ENCODE data around the gene GGTA1.
"Not testable (repeated sequence)": the region's sequence is repeated elsewhere in the genome, so short reads cannot be mapped to it uniquely, and the experiment has no call there.

The GGTA1 gene

GRCh38 chr9:121455527-121456239 is 44.0 kb downstream of the GGTA1 start:
- no peak for DNase-seq

DNA sequence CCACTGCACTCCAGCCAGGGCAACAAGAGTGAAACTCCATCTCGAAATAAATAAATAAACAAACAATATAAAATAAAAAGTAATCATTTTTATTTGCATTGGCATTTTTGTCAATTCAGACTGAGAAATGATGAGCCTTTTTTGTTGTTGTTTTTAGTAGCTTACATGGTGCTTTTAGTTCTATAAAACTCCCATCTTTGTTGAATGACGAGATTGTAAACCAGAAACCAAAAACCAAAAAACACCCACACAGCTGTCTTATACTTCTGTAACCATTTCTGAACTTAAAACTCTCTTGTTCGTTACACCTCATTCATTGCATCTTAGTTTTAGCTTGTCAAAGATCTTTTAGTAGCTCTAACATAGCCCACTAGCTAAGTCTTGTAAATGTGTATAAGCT is 44.7 kb downstream of the GGTA1 start:
- DNase-seq, result no peak

DNA sequence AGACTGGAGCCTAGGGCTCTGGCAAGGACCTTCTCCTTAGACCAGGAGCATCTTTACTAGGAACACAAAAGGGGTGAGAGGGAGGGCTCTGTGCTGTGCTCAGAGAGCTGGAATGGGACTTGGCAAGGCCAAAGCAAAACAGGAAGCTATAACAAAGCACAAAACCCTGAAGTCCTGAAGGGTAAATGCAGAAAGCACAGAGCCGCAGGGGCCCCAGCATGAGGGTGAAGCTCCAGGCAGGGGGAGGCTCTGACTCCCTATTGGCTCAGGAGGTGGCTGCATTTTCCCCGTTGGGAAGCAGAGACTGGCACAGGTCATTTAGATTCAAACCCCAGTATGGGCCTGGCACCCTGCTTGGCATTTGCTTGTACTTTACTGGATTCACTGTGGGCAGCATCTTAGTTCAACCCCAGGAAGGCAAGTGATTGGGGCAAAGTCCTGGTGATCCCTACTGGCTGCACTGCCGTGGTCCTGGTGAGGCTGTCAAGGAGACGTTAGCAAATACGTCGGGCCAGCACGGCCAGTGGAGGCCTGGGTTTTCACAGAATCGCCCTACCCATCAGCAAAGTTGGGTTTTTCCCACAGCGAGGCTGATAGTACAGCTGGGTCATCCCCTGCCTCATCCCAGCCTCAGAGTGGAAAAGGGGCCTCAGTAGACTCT is 46.3 kb downstream of the GGTA1 start:
- no peak for DNase-seq

GRCh38 chr9:121452085-121452484 is 47.6 kb downstream of the GGTA1 start:
- no peak for DNase-seq

DNA sequence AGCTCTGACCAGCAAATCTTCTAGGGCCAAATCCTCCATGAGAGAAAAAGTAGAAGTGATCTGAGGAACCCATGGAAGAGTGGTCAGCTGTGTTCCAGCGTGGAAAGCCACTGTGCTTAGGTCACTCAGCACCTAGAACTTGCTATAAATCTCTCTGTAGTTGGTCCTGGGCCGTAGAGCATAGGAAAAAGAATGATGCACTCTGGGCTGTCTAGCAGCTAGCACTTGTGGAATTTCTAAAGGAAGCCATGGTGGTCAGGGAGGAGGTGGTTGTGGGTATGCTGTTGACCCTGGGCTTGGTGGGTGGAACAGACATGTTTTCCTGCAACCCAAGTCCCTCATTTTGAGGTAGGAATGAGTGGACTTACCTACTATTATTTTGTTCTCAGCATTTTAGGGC is 48.1 kb downstream of the GGTA1 start:
- DNase-seq, result no peak

- DNase-seq, result no peak
Measured at GRCh38 chr9:121450241-121450640, 49.4 kb downstream of the GGTA1 start.

DNA sequence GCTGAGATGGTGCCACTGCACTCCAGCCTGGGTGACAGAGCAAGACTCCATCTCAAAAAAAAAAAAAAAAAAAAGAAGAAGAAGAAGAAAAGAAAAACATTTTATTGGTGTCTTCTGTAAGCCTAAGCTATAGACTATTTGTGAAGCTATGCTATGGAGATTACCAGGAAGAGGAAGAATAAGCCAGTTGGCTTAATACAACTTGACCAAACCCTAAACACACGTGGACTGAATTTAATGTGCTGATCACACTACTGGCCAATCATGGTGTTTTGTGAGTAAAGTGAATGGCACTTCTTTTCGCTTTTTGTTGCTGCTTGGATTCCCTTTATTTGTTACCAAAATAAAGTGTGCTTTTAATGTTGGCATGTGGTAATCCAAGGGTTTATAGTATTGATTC is 49.9 kb downstream of the GGTA1 start:
- no peak for DNase-seq

DNA sequence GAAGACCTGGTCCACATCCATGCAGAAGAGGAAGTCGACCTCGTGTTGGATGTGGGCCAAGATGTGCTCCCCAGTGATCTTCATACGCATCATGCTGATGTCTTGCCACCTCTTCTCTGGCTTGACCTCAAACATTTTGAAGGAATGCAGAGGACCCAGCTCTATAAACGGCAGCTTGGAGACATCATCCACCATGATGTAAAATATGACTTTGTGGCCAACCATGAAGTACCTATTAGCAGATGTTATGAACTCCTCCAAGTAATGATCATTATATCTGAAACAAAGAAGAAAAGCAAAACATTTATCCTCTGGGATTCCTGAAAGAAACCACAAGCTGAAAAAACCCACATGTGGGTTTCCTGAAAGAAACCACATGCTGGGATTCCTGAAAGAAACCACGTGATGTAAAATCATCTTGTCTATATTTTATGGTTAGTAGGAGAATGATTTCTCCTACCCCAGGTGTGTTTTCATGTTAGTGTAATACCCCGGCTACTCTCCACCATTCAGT is 52.3 kb downstream of the GGTA1 start:
- DNase-seq, result no peak

DNA sequence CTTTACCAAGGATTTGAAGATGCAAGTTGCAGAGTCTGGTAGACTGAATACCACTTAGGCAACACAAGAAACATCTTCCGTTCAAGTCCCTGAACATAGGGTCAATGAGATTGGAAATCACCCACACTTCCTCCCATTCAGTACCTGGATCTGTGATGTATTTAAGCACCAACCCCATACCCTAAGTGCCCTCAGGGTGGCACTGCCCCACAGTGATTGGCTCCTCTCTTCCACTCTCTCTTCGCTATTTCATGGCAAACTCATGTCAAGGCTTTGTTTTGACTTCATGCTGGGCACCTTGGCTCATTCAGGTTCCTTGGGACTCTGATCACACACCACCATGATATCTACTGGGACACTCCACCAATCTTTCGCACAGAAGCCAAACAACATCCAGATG is 53.7 kb downstream of the GGTA1 start:
- no peak for DNase-seq

GRCh38 chr9:121443981-121444380 is 55.7 kb downstream of the GGTA1 start:
- DNase-seq, result no peak

- DNase-seq, result no peak
Measured at GRCh38 chr9:121441165-121441564, 58.5 kb downstream of the GGTA1 start.

DNA sequence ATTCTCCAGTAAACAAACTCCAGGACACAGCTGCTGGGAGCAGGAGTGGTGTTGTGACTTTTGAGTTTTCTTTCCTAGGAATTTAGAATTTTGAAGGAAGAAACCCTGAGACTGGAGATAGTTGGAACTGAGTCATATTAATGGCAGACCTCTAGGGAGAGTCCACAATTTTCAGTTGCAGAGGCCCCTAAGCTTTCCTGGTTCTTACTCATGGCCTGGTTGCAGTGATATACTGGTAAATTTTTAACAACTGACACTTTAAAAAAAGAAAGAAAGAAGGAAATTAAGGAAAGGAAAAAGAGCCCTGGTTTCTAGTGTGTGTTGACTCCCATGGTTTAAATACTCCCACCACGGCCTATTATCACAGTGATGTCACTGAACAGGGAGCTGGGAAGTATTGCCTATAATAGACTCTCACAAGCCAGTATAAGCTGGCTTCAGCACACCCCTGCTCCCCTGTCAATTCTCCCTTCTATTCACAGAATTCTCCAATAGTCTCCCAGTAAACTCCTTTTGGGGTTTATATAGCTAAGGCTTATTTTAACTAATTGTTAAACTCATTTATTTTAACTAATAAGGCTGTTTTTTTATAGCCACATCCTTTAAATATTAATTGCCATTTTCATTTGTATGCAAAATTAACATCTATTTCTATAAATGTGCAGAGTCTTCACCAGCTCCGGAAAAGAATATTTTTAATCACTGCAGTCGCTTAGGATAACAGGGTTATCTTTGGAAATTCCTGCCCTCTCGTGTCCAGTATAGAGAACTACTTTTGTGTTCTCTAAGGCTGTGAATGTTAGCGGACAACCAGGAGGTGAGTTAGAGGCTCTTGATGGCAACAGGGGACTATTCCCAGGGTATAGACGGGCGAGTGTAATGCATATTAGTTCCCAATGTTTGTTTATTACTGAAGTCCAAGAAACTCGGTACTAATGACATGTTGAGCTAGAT is 59.7 kb downstream of the GGTA1 start:
- no peak for DNase-seq

- no peak for DNase-seq
Measured at GRCh38 chr9:121439016-121439415, 60.6 kb downstream of the GGTA1 start.

DNA sequence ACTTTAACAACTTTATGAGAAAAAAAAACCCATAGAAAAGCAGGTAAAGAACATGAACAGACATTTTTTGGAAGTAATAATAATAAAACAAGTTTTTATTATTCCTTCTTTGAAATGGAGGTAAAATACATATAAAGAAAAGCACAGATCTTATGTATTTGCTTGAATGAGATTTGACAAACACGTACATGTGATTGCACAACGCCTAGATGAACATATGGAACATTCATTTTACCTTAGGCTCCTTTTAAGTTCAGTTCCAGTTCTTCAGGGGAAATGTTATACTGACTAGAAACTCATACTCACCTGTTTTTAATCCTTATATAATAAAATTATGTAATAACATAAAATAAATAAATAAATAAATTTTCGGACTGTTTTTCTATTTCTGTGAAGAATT is 61.8 kb downstream of the GGTA1 start:
- no peak for DNase-seq

- not testable (repeated sequence) for DNase-seq
Measured at GRCh38 chr9:121437046-121437445, 62.6 kb downstream of the GGTA1 start.

- DNase-seq, result no peak
Measured at GRCh38 chr9:121434969-121435368, 64.7 kb downstream of the GGTA1 start.

DNA sequence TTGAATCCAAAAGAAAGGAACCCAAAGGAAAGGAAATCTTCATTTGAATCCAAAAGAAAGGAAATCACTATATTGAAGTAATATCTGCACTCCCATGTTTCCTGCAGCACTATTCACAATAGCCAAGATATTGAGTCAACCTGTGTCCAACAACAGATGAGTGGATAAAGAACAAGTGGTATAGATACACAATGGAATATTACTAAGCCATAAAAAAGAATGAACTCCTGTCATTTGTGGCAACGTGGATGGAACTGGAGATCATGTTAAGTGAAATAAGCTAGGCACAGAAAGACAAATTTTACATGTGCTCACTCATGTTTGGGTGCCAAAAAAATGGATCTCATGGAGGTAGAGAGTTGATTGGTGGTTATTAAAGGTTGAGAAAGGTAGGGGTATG is 71.7 kb downstream of the GGTA1 start:
- DNase-seq, result no peak

- DNase-seq, result no peak
Measured at GRCh38 chr9:121424024-121424432, 75.6 kb downstream of the GGTA1 start.

DNA sequence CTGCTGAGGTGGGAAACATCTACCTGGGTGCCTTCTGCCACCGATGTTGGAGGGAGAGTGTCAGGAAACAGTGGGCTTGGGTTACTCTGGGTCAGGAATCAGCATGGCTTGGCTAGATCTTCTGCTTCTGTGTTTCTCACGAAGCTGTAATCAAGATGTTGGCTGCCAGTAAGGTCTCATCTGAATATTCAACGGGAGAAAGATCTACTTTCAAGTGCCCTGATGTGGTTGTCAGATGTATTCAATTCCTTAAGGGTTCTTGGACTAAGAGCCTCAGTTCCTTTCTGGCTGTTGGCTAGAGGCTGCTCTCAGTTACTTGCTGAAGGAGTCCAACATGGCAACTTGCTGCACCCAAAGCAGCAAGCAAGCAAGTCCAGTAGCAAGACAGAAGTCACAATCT is 87.7 kb downstream of the GGTA1 start:
- no peak for DNase-seq

DNA sequence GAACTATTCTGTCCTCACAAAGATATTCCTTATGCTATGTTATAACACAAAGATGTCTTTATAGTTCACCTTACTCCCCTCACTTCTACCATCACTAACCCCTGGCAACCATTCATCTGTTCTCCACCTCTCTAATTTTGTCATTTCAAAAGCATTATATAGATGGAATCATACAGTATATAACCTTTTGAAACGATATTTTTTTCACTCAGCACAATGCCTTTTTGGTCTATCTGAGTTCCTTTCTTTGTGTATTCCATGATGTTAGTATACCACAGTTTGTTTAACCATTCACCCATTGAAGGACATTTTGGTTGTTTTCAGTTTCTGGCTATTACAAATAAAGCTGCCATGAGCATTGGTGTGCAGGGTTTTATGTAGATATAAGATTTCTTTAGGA is 93.7 kb downstream of the GGTA1 start:
- DNase-seq, result no peak

Data from AML-193 (cell line).